ENCODE data around the gene HOXB9. TPM values are rescaled to one million over a fixed set of nuclear protein-coding genes. Genes with fewer than 3 reads are reported as not detected.

HOXB9 gene
- total RNA-seq, 1 donor from 2014 or later: 0.11 TPM

- Histone ChIP-seq H3K27ac (ENCODE audit: low read depth, low read length) (no peak overlapping the region), H4K20me1 (ENCODE audit: insufficient read depth, low read length) (peaks cover 13% of the 10 kb centered on the region), H3K27me3 (ENCODE audit: insufficient read depth, low read length) (peaks cover 78% of the 10 kb centered on the region), H3K9me3 (ENCODE audit: insufficient read depth, low read depth, low read length) (no peaks in the 10 kb centered on the region), H3K4me3 (ENCODE audit: insufficient read depth, low read depth, low read length) (no peak overlapping the region), H3K9ac (ENCODE audit: low read length) (peak overlapping the region; percentile 59), H3K4me1 (ENCODE audit: insufficient read depth, low read length) (peaks cover 18% of the 10 kb centered on the region), H2AFZ (ENCODE audit: low read depth, low read length) (no peak overlapping the region), H3K36me3 (ENCODE audit: insufficient read depth, low read length) (no peaks in the 10 kb centered on the region), H3K4me2 (ENCODE audit: low read length) (peak overlapping the region; percentile 92), H3K79me2 (ENCODE audit: insufficient read depth, low read length) (peaks cover 20% of the 10 kb centered on the region)
- Mint-ChIP-seq H3K27me3 (ENCODE audit: low read depth, unreplicated experiment) (peaks cover 91% of the 10 kb centered on the region), H3K4me1 (ENCODE audit: low read depth, unreplicated experiment) (no peaks in the 10 kb centered on the region), H3K4me3 (ENCODE audit: unreplicated experiment) (no peak overlapping the region), H3K27ac (ENCODE audit: unreplicated experiment) (no peak overlapping the region), H3K9me3 (ENCODE audit: unreplicated experiment) (peaks cover 41% of the 10 kb centered on the region), H3K36me3 (ENCODE audit: low read depth, unreplicated experiment) (no peaks in the 10 kb centered on the region)
- no peak for TF ChIP-seq CTCF (IDR thresholded peaks at IDR 0.05; ENCODE audit: insufficient read depth, low read depth, low read length)
- no peak for TF ChIP-seq EZH2 (IDR thresholded peaks at IDR 0.05; ENCODE audit: insufficient read depth, low read length)
- no peak for DNase-seq (ENCODE audit: low read depth)
- no peak for FAIRE-seq
These were observed 30.7 kb downstream of the HOXB9 start for GRCh38 chr17:48595278-48595999.

- H3K4me2 ChIP-seq (ENCODE audit: low read length): peak overlapping the region; percentile 92
- H3K4me1 Mint-ChIP-seq (ENCODE audit: low read depth, unreplicated experiment): no peaks in the 10 kb centered on the region
- no peak for TF ChIP-seq CTCF (IDR thresholded peaks at IDR 0.05; ENCODE audit: insufficient read depth, low read depth, low read length)
- peak; percentile 59 for TF ChIP-seq EZH2 (IDR thresholded peaks at IDR 0.05; ENCODE audit: insufficient read depth, low read length)
- FAIRE-seq (no peak), DNase-seq (ENCODE audit: low read depth) (no peak)
- H3K4me3 ChIP-seq (ENCODE audit: insufficient read depth, low read depth, low read length): no peak overlapping the region
- peak overlapping the region; percentile 31 for H3K27ac ChIP-seq (ENCODE audit: low read depth, low read length)
- H3K27ac Mint-ChIP-seq (ENCODE audit: unreplicated experiment): no peak overlapping the region
- H3K79me2 ChIP-seq (ENCODE audit: insufficient read depth, low read length): peaks cover 20% of the 10 kb centered on the region
- H3K27me3 Mint-ChIP-seq (ENCODE audit: low read depth, unreplicated experiment): peaks cover 91% of the 10 kb centered on the region
- H3K27me3 ChIP-seq (ENCODE audit: insufficient read depth, low read length): peaks cover 78% of the 10 kb centered on the region
- peaks cover 39% of the 10 kb centered on the region for H3K9me3 Mint-ChIP-seq (ENCODE audit: unreplicated experiment)
- H3K36me3 Mint-ChIP-seq (ENCODE audit: low read depth, unreplicated experiment): no peaks in the 10 kb centered on the region
- no peaks in the 10 kb centered on the region for H3K9me3 ChIP-seq (ENCODE audit: insufficient read depth, low read depth, low read length)
- peaks cover 11% of the 10 kb centered on the region for H4K20me1 ChIP-seq (ENCODE audit: insufficient read depth, low read length)
- no peak overlapping the region for H3K4me3 Mint-ChIP-seq (ENCODE audit: unreplicated experiment)
- H3K9ac ChIP-seq (ENCODE audit: low read length): peak overlapping the region; percentile 43
- H3K4me1 ChIP-seq (ENCODE audit: insufficient read depth, low read length): peaks cover 18% of the 10 kb centered on the region
- peak overlapping the region; percentile 37 for H2AFZ ChIP-seq (ENCODE audit: low read depth, low read length)
- no peaks in the 10 kb centered on the region for H3K36me3 ChIP-seq (ENCODE audit: insufficient read depth, low read length)
These were observed 31.4 kb downstream of the HOXB9 start for GRCh38 chr17:48594538-48595277.

All from astrocyte (in vitro differentiated cells and primary cell).